HepG2 (cell line): Measurements from ENCODE around the gene HES7. TPM values are rescaled to one million over a fixed set of nuclear protein-coding genes. Genes with fewer than 3 reads are reported as not detected.

ENCODE experiments used
- CBX5 ChIP-seq: sonication (generic); formaldehyde crosslinking; IDR thresholded peaks from 2 replicates; pipeline ENCODE4 v1.4.0; 2020; ENCODE audit warnings: missing genetic modification reagents, borderline replicate concordance
- HMG20B ChIP-seq: conservative IDR thresholded peaks from 2 replicates; pipeline ENCODE4 v1.6.1; 2016; ENCODE audit warnings: missing genetic modification reagents, missing compliant biosample characterization
- HNRNPLL ChIP-seq: fragments of 200-400 bp; formaldehyde crosslinking; IDR thresholded peaks from 2 replicates; pipeline ENCODE4 v1.6.1; 2017; ENCODE audit warnings: mild to moderate bottlenecking, low read depth, low read length; ENCODE audit not compliant: poor library complexity, severe bottlenecking
- KLF12 ChIP-seq: sonication (generic); formaldehyde crosslinking; IDR thresholded peaks from 2 replicates; pipeline ENCODE4 v1.4.0; 2020; ENCODE audit warnings: missing genetic modification reagents, borderline replicate concordance
- MTA3 ChIP-seq: sonication (generic); formaldehyde crosslinking; IDR thresholded peaks from 2 replicates; pipeline ENCODE4 v1.4.0; 2020; ENCODE audit warnings: missing genetic modification reagents
- NAIF1 ChIP-seq: sonication (generic); formaldehyde crosslinking; IDR thresholded peaks from 2 replicates; pipeline ENCODE4 v1.5.0; 2020; ENCODE audit warnings: mild to moderate bottlenecking, missing genetic modification reagents, borderline replicate concordance
- NCOR1 ChIP-seq: fragments of 200-600 bp; sonication (generic); IDR thresholded peaks from 2 replicates; pipeline ENCODE4 v1.7.0; 2017; ENCODE audit warnings: antibody characterized with exemption, low read length, borderline replicate concordance
- SCMH1 ChIP-seq: sonication (generic); formaldehyde crosslinking; IDR thresholded peaks from 2 replicates; pipeline ENCODE4 v1.9.0; 2021; ENCODE audit warnings: missing genetic modification reagents, mild to moderate bottlenecking, borderline replicate concordance
- XRCC5 ChIP-seq: fragments of 200-400 bp; formaldehyde crosslinking; optimal IDR thresholded peaks from 2 replicates; pipeline ENCODE3; 2017; ENCODE audit warnings: mild to moderate bottlenecking, low read length
- YY1 ChIP-seq: IDR thresholded peaks from 2 replicates; pipeline ENCODE4 v1.6.1; 2011; ENCODE audit warnings: low read length, low read depth, moderate library complexity, mild to moderate bottlenecking; ENCODE audit not compliant: insufficient read depth, insufficient replicate concordance
- ZIK1 ChIP-seq: sonication (generic); formaldehyde crosslinking; IDR thresholded peaks from 2 replicates; pipeline ENCODE4 v1.5.0; 2020; ENCODE audit warnings: mild to moderate bottlenecking, low read depth, missing genetic modification reagents, borderline replicate concordance
- ZKSCAN8 ChIP-seq: IDR thresholded peaks from 2 replicates; pipeline ENCODE4 v1.6.1; 2016; ENCODE audit warnings: borderline replicate concordance, missing genetic modification reagents, missing compliant biosample characterization
- ZMYM3 ChIP-seq: sonication (generic); formaldehyde crosslinking; IDR thresholded peaks from 2 replicates; pipeline ENCODE4 v1.5.1; 2020; ENCODE audit warnings: mild to moderate bottlenecking, missing genetic modification reagents
- ZMYM4 ChIP-seq: sonication (generic); formaldehyde crosslinking; IDR thresholded peaks from 2 replicates; pipeline ENCODE4 v1.8.1; 2023; ENCODE audit warnings: mild to moderate bottlenecking, missing genetic modification reagents
- ZNF138 ChIP-seq: sonication (generic); formaldehyde crosslinking; IDR thresholded peaks from 2 replicates; pipeline ENCODE4 v1.5.0; 2020; ENCODE audit warnings: mild to moderate bottlenecking, low read depth, missing genetic modification reagents
- ZNF232 ChIP-seq: sonication (generic); formaldehyde crosslinking; IDR thresholded peaks from 2 replicates; pipeline ENCODE4 v1.4.0; 2020; ENCODE audit warnings: missing genetic modification reagents, borderline replicate concordance
- ZNF331 ChIP-seq: sonication (generic); formaldehyde crosslinking; IDR thresholded peaks from 2 replicates; pipeline ENCODE4 v1.4.0; 2020; ENCODE audit warnings: missing genetic modification reagents
- ZNF33A ChIP-seq: sonication (generic); formaldehyde crosslinking; IDR thresholded peaks from 2 replicates; pipeline ENCODE4 v1.5.1; 2020; ENCODE audit warnings: missing genetic modification reagents, mild to moderate bottlenecking, moderate library complexity, borderline replicate concordance
- ZNF574 ChIP-seq: sonication (generic); formaldehyde crosslinking; IDR thresholded peaks from 2 replicates; pipeline ENCODE4 v1.4.0; 2020; ENCODE audit warnings: missing genetic modification reagents
- ZNF607 ChIP-seq: sonication (generic); formaldehyde crosslinking; IDR thresholded peaks from 2 replicates; pipeline ENCODE4 v1.5.1; 2020; ENCODE audit warnings: missing genetic modification reagents, mild to moderate bottlenecking, borderline replicate concordance
- ZNF7 ChIP-seq: IDR thresholded peaks from 2 replicates; pipeline ENCODE4 v1.6.1; 2016; ENCODE audit warnings: missing biosample characterization, missing genetic modification reagents
- ZSCAN21 ChIP-seq: sonication (generic); formaldehyde crosslinking; IDR thresholded peaks from 2 replicates; pipeline ENCODE4 v1.8.0; 2022; ENCODE audit warnings: mild to moderate bottlenecking, missing genetic modification reagents, moderate library complexity, borderline replicate concordance
- ZZZ3 ChIP-seq: sonication (generic); formaldehyde crosslinking; IDR thresholded peaks from 2 replicates; pipeline ENCODE4 v1.4.0; 2020; ENCODE audit warnings: missing genetic modification reagents, mild to moderate bottlenecking, borderline replicate concordance
- polyA plus RNA-seq, 8 experiments: library from polyadenylated mRNA; depleted of rRNA in 3 of 8; stranded (reverse) in 7 of 8; unstranded in 1 of 8; fragments of >200 nt; fragmentation: Illumina TruSeq in 4 of 8; extraction: Trizol in 4 of 8; gene quantifications; 2 replicates each; pipeline versions ENCODE4 v1.2.1 to v1.2.3, GENCODE V29; 2011 to 2016; ENCODE audit warnings: low read depth in 4 of 8, missing spikeins in 1 of 8, mixed read lengths in 1 of 8; ENCODE audit not compliant: insufficient read depth in 1 of 8
- total RNA-seq, 5 experiments: library from RNA; depleted of rRNA; stranded (reverse); fragments of >200 nt; fragmentation: Illumina TruSeq; extraction: Trizol; gene quantifications; 2 replicates each; pipeline ENCODE4 v1.2.3, GENCODE V29; 2016; ENCODE audit warnings: low read depth in 1 of 5
- TF ChIP-seq, protein P1 (sequence below): sonication (generic); formaldehyde crosslinking; IDR thresholded peaks from 2 replicates; pipeline ENCODE4 v1.8.0; 2022; ENCODE audit warnings: mild to moderate bottlenecking, missing genetic modification reagents, moderate library complexity
- TF ChIP-seq, protein P2 (sequence below): fragments of 450-650 bp; IDR thresholded peaks from 2 replicates; pipeline ENCODE4 v1.6.1; 2016

The HES7 gene
- total and polyA plus RNA-seq, 2 of the 13 experiments (the other 11 are each of a cell fraction or from before 2014, with no cell fraction given), result not detected

- TF ChIP-seq ZNF331 (CRISPR knock-in tag), result 0 out of 2 replicates have a peak, but pooled peaks have one; percentile 30
- 0 out of 2 replicates have a peak, but pooled peaks have one; percentile 10 for TF ChIP-seq CBX5 (CRISPR knock-in tag)
- TF ChIP-seq NAIF1 (CRISPR knock-in tag), result 0 out of 2 replicates have a peak, but pooled peaks have one; percentile 13
- peak; percentile 13; the same call in 1 of the 2 replicates for TF ChIP-seq ZSCAN21 (CRISPR knock-in tag)
- TF ChIP-seq ZNF232 (CRISPR knock-in tag), result peak; percentile 37; the same call in 1 of the 2 replicates
- TF ChIP-seq HMG20B (CRISPR knock-in tag), result no peak
- no peak for TF ChIP-seq ZNF138 (CRISPR knock-in tag)
- no peak for TF ChIP-seq ZIK1
- no peak for TF ChIP-seq ZKSCAN8 (CRISPR knock-in tag)
- TF ChIP-seq ZNF7 (CRISPR knock-in tag), result no peak
- TF ChIP-seq ZMYM4 (CRISPR knock-in tag), result no peak
- peak; percentile 18 for TF ChIP-seq YY1
- no peak for TF ChIP-seq HNRNPLL
- TF ChIP-seq KLF12 (CRISPR knock-in tag), result 0 out of 2 replicates have a peak, but pooled peaks have one; percentile 62
- no peak for TF ChIP-seq SCMH1 (CRISPR knock-in tag)
- peak; percentile 46; the same call in 1 of the 2 replicates for TF ChIP-seq ZNF607
- 0 out of 2 replicates have a peak, but pooled peaks have one; percentile 28 for TF ChIP-seq ZNF574
- TF ChIP-seq ZNF33A, result 0 out of 2 replicates have a peak, but pooled peaks have one; percentile 0
- peak; percentile 72 for TF ChIP-seq XRCC5
- TF ChIP-seq, protein P1, sequence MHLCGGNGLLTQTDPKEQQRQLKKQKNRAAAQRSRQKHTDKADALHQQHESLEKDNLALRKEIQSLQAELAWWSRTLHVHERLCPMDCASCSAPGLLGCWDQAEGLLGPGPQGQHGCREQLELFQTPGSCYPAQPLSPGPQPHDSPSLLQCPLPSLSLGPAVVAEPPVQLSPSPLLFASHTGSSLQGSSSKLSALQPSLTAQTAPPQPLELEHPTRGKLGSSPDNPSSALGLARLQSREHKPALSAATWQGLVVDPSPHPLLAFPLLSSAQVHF (CRISPR knock-in tag), result no peak
- TF ChIP-seq, protein P2, sequence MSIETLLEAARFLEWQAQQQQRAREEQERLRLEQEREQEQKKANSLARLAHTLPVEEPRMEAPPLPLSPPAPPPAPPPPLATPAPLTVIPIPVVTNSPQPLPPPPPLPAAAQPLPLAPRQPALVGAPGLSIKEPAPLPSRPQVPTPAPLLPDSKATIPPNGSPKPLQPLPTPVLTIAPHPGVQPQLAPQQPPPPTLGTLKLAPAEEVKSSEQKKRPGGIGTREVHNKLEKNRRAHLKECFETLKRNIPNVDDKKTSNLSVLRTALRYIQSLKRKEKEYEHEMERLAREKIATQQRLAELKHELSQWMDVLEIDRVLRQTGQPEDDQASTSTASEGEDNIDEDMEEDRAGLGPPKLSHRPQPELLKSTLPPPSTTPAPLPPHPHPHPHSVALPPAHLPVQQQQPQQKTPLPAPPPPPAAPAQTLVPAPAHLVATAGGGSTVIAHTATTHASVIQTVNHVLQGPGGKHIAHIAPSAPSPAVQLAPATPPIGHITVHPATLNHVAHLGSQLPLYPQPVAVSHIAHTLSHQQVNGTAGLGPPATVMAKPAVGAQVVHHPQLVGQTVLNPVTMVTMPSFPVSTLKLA, result no peak
- TF ChIP-seq MTA3 (CRISPR knock-in tag), result no peak
- no peak for TF ChIP-seq ZMYM3 (CRISPR knock-in tag)
- TF ChIP-seq ZZZ3 (CRISPR knock-in tag), result no peak
- TF ChIP-seq NCOR1, result peak; percentile 87
These were observed 4.9 kb downstream of the HES7 start (continued) for GRCh38 chr17:8118769-8119580.
